Activated T-cell treated with anti-CD3 and anti-CD28 coated beads, Interleukin-2, amount 50 U/mL, for 72 hours (primary cell): ENCODE measurements around the gene ARL16. TPM values are rescaled to one million over a fixed set of nuclear protein-coding genes. Genes with fewer than 3 reads are reported as not detected.
A peak's percentile ranks its signal among the peaks of the same experiment; 100 is the strongest.

ENCODE experiments used
- ATAC-seq, 2 donors: fragments of 150-1000 bp; cut with Tn5 transposase; replicated peaks in 1 of 2; 2 replicates each; pipeline ENCODE4 v1.10.0; 2021; ENCODE audit warnings: moderate library complexity in 2 of 2, mild to moderate bottlenecking in 1 of 2
- DNase-seq, 2 donors: peaks; one replicate each; pipeline ENCODE4 v3.0.0; 2021 to 2022; ENCODE audit warnings: mixed read lengths in 1 of 2
- H3K27ac Mint-ChIP-seq: one replicate; pipeline ENCODE4 v1.8.0; 2022; ENCODE audit warnings: mild to moderate bottlenecking, moderate library complexity, mixed read lengths
- H3K27me3 Mint-ChIP-seq: one replicate; pipeline ENCODE4 v1.8.0; 2022; ENCODE audit warnings: low read depth, mixed read lengths
- H3K36me3 Mint-ChIP-seq, 2 donors: one replicate each; pipeline ENCODE4 v1.8.0; 2022; ENCODE audit warnings: mixed read lengths in 2 of 2, mild to moderate bottlenecking in 1 of 2; ENCODE audit not compliant: insufficient read depth in 2 of 2
- H3K4me1 Mint-ChIP-seq: one replicate; pipeline ENCODE4 v1.8.0; 2022; ENCODE audit warnings: low read depth, mixed read lengths
- H3K4me3 Mint-ChIP-seq, 2 donors: one replicate each; pipeline ENCODE4 v1.8.0; 2022; ENCODE audit warnings: mild to moderate bottlenecking in 2 of 2, mixed read lengths in 2 of 2, moderate library complexity in 2 of 2
- H3K9me3 Mint-ChIP-seq, 2 donors: one replicate each; pipeline ENCODE4 v1.8.0; 2022; ENCODE audit warnings: mixed read lengths in 2 of 2
- total RNA-seq, 2 donors: library from RNA; stranded (reverse); gene quantifications; one replicate each; pipeline ENCODE4 v1.2.3, GENCODE V29; 2022

Gene ARL16
- total RNA-seq, 2 donors from 2014 or later, result 33.0 to 45.3 TPM

GRCh38 chr17:81695211-81695610, 11.6 kb upstream of the ARL16 start:
- Mint-ChIP-seq H3K27ac (no peak overlapping the region), H3K27me3 (no peaks in the 10 kb centered on the region), H3K4me1 (peaks cover 3% of the 10 kb centered on the region), H3K36me3 (peaks cover 4 to 14% of the 10 kb centered on the region in 2 donors), H3K4me3 (no peak overlapping the region), H3K9me3 (no peaks in the 10 kb centered on the region)
- ATAC-seq (no peak), DNase-seq (no peak)

DNA sequence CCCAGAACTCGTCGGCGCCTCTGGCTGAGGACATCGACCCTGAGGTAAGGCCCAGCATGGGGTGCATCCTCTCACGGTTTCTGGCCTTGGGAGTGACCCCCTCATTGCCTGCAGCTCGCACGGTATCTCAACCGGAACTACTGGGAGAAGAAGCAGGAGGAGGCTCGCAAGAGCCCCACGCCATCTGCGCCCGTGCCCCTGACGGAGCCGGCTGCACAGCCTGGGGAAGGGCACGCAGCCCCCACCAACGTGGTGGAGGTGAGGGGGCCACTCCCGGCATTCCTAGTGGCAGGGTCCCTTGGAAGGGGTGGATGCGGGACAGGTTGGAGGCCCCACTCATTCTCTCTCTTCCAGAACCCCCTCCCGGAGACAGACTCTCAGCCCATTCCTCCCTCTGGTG, 11.2 kb upstream of the ARL16 start:
- Mint-ChIP-seq H3K36me3 (peaks cover 4 to 14% of the 10 kb centered on the region in 2 donors), H3K9me3 (no peaks in the 10 kb centered on the region)

GRCh38 chr17:81693509-81694210, 10.1 kb upstream of the ARL16 start:
- no peak overlapping the region for H3K27ac Mint-ChIP-seq
- no peaks in the 10 kb centered on the region for H3K9me3 Mint-ChIP-seq
- peaks cover 4 to 14% of the 10 kb centered on the region in 2 donors for H3K36me3 Mint-ChIP-seq
- H3K4me3 Mint-ChIP-seq, result no peak overlapping the region
- DNase-seq (no peak), ATAC-seq (no peak)
- H3K27me3 Mint-ChIP-seq, result no peaks in the 10 kb centered on the region
- H3K4me1 Mint-ChIP-seq, result peaks cover 3% of the 10 kb centered on the region

More for the DNA sequence above, 11.2 kb upstream of the ARL16 start:
- DNase-seq, result no peak
- Mint-ChIP-seq H3K27me3 (no peaks in the 10 kb centered on the region), H3K27ac (no peak overlapping the region), H3K4me1 (peaks cover 3% of the 10 kb centered on the region), H3K4me3 (no peak overlapping the region)
- no peak for ATAC-seq

DNA sequence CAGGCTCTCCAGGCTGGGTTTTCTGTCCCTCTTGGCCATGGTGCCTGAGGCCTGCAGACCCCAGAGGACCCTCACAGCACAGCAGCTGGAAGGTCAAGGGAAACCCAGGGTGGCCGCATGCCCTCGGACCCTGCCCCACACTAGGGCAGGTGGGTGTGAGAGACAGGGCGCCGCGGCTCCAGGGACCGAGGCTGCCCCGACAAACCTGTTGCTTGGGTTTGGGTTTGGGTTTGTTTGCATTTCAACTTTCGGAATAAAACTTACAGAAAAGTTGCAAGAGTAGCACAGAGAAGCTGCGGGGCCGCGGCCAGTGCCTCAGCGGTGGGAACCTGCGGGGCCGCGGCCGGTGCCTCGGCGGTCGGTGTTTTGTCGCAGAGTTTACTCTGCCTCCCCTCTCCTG, 8.0 kb upstream of the ARL16 start:
- no peak for ATAC-seq
- H3K9me3 Mint-ChIP-seq, result no peaks in the 10 kb centered on the region
- peaks cover 2 to 8% of the 10 kb centered on the region in 2 donors for H3K36me3 Mint-ChIP-seq
- peaks cover 5% of the 10 kb centered on the region for H3K4me1 Mint-ChIP-seq
- DNase-seq, result no peak
- no peak overlapping the region for H3K27ac Mint-ChIP-seq
- no peaks in the 10 kb centered on the region for H3K27me3 Mint-ChIP-seq
- no peak overlapping the region for H3K4me3 Mint-ChIP-seq

- no peak for DNase-seq
These were observed 7.6 kb upstream of the ARL16 start for GRCh38 chr17:81691196-81691595.

DNA sequence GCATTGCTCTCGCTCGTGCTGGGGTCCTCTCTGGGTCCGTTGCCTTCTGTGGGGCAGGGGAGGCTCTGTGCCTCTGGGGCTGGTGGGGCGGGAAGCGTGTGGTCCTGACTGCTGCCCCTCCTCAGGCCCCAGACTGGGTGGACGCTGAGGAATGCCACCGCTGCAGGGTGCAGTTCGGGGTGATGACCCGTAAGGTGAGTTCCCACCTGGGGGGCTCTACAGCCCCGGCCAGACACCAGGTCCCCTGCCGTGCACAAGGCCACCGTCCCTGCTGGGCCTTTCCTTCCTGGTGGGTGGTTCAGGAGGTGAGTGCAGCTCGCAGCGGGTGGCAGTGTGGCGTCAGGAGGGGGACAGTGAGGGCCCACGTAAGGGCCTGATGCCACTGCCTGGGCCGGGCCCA, 7.0 kb upstream of the ARL16 start:
- Mint-ChIP-seq H3K9me3 (no peaks in the 10 kb centered on the region), H3K27me3 (no peaks in the 10 kb centered on the region), H3K4me1 (peaks cover 9% of the 10 kb centered on the region), H3K4me3 (no peak overlapping the region), H3K27ac (no peak overlapping the region), H3K36me3 (peaks cover 2 to 12% of the 10 kb centered on the region in 2 donors)
- DNase-seq (no peak), ATAC-seq (no peak)

More at GRCh38 chr17:81691196-81691595, 7.6 kb upstream of the ARL16 start:
- Mint-ChIP-seq H3K36me3 (peaks cover 2 to 11% of the 10 kb centered on the region in 2 donors), H3K27ac (no peak overlapping the region), H3K27me3 (no peaks in the 10 kb centered on the region), H3K9me3 (no peaks in the 10 kb centered on the region), H3K4me3 (no peak overlapping the region), H3K4me1 (peaks cover 7% of the 10 kb centered on the region)
- ATAC-seq, result no peak

DNA sequence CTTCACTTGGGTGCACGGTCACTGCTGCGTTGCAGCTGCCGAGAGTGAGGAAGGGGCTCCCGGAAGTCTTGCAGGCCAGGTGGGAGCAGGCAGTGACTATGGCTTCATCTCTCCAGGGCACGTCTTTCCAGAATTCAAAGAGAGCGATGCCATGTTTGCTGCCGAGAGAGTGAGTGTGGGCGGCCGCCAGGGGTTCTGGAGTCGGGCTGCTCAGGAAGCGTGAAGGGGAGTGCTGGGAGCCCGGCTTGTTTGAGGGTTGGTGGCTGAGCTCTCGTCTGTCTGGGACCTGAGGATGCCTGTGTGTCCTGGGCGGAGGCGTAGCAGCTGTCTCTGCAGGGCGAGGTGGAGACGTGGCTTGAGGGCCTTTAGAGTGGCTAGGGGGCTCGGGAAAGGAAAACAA, 6.5 kb upstream of the ARL16 start:
- peaks cover 2 to 14% of the 10 kb centered on the region in 2 donors for H3K36me3 Mint-ChIP-seq
- no peaks in the 10 kb centered on the region for H3K9me3 Mint-ChIP-seq
- no peak overlapping the region for H3K4me3 Mint-ChIP-seq
- peaks cover 14% of the 10 kb centered on the region for H3K4me1 Mint-ChIP-seq
- H3K27ac Mint-ChIP-seq, result no peak overlapping the region
- H3K27me3 Mint-ChIP-seq, result no peaks in the 10 kb centered on the region
- DNase-seq (no peak), ATAC-seq (no peak)

DNA sequence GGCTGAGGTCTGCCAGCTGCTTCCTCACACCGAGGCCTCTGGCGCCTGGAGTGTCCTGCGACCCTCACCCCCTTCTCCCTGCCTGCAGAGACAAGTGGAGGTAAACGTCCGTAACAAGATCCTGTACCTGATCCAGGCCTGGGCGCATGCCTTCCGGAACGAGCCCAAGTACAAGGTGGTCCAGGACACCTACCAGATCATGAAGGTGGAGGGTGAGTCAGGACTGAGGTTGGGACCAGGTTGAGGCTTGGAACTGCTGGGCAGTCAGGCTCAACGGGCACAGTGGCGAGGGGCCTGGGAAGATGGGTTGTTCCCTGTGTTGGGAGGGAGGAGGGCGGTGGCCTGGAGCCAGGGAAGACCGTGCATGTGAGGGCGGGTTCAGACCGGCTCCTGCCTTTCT, 5.0 kb upstream of the ARL16 start:
- Mint-ChIP-seq H3K27ac (no peak overlapping the region), H3K4me1 (peaks cover 23% of the 10 kb centered on the region), H3K4me3 (no peak overlapping the region), H3K36me3 (peaks cover 2 to 14% of the 10 kb centered on the region in 2 donors), H3K27me3 (no peaks in the 10 kb centered on the region), H3K9me3 (no peaks in the 10 kb centered on the region)
- DNase-seq (no peak), ATAC-seq (no peak)

DNA sequence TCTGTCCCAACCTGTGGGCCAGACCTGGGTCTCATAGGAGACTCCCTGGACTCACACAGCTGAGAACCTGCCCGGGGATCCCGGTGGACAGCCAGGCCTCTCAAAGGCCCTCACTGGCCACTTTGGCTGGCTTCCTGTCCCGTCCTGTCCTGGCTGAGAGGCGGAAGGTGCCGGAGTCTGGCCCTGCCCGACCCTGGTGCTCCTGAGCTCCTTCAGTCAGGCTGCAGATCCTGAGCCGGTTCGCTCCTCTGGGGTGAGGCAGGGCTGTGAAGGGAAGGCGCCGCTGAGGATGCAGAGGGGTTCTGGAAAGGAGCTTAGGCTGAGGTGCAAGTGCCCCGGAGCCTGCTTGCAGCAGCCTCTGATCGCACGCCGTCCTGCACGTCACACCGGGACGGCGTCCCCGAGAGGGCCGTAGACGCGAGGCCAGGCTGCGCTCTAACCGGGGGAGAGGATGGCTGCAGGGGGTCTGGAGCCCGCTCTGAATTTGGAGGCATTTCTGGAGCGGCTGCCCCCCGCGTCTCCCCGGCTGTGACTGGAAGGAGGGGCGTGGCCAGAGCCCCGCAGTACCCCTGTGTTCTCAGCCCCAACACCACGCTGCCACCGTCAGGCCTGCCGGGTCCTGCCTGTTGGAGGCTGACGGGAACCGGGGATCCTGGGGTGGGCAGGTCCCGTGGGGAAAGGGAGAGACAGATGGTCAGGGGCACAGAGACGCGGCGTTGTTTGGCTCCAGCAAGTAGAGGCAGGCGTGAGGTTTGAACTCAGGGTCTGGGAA, 4.4 kb upstream of the ARL16 start:
- H3K4me1 Mint-ChIP-seq, result peaks cover 23% of the 10 kb centered on the region
- H3K36me3 Mint-ChIP-seq, result peaks cover 2 to 14% of the 10 kb centered on the region in 2 donors
- no peak for ATAC-seq
- H3K9me3 Mint-ChIP-seq, result no peaks in the 10 kb centered on the region
- no peak for DNase-seq
- no peak overlapping the region for H3K27ac Mint-ChIP-seq
- no peak overlapping the region for H3K4me3 Mint-ChIP-seq
- H3K27me3 Mint-ChIP-seq, result no peaks in the 10 kb centered on the region

- Mint-ChIP-seq H3K27ac (no peak overlapping the region), H3K4me1 (peaks cover 33% of the 10 kb centered on the region), H3K27me3 (no peaks in the 10 kb centered on the region), H3K9me3 (no peaks in the 10 kb centered on the region), H3K36me3 (peaks cover 4 to 14% of the 10 kb centered on the region in 2 donors), H3K4me3 (no peak overlapping the region)
- ATAC-seq (no peak), DNase-seq (no peak)
These were observed 3.0 kb upstream of the ARL16 start for GRCh38 chr17:81686614-81687013.

GRCh38 chr17:81685108-81685507, 1.5 kb upstream of the ARL16 start:
- peak; percentile 12 to 14 for ATAC-seq
- no peaks in the 10 kb centered on the region for H3K9me3 Mint-ChIP-seq
- peaks cover 4 to 14% of the 10 kb centered on the region in 2 donors for H3K36me3 Mint-ChIP-seq
- peaks cover 35% of the 10 kb centered on the region for H3K4me1 Mint-ChIP-seq
- no peaks in the 10 kb centered on the region for H3K27me3 Mint-ChIP-seq
- DNase-seq, result peak; percentile 35 to 66
- peak overlapping the region; percentile 88 for H3K27ac Mint-ChIP-seq
- H3K4me3 Mint-ChIP-seq, result peak overlapping the region; percentile 87 to 95

DNA sequence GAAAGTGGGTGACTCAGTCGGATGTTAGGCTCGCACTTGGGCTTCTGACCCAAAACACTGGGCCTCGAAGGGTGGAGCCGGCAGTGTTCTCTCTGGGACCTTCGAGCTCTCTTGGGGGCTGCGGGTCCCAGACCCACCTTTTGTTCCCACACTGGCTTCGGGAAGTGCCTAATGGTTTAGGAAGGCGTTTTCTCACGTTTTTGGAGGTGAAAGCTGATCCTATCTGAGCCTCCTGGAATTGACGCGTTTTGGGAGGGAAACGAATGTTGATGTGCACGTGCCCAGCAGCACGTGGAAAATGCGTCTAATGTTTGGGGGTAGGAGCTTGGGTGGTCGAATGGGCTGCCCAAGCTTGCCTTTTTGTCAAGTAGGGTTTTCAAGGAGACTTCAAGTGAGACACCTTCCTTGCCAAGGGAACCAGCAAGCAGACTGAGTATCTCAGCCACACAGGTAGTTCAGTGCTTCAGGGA, 880 bp upstream of the ARL16 start:
- no peaks in the 10 kb centered on the region for H3K27me3 Mint-ChIP-seq
- H3K27ac Mint-ChIP-seq, result peak overlapping the region; percentile 88
- peaks cover 35% of the 10 kb centered on the region for H3K4me1 Mint-ChIP-seq
- peaks cover 6 to 14% of the 10 kb centered on the region in 2 donors for H3K36me3 Mint-ChIP-seq
- H3K4me3 Mint-ChIP-seq, result peak overlapping the region; percentile 87 to 95
- DNase-seq (peak in 1 of 2 donors; percentile 58), ATAC-seq (peak in 1 of 2 donors; percentile 39)
- H3K9me3 Mint-ChIP-seq, result no peaks in the 10 kb centered on the region

GRCh38 chr17:81683208-81683583, 401 bp downstream of the ARL16 start:
- peak overlapping the region; percentile 83 for H3K27ac Mint-ChIP-seq
- peak; percentile 3 to 6 for ATAC-seq

More at GRCh38 chr17:81683208-81683583, 401 bp downstream of the ARL16 start:
- peak in 1 of 2 donors; percentile 32 for DNase-seq
- Mint-ChIP-seq H3K4me1 (peaks cover 35% of the 10 kb centered on the region), H3K4me3 (peak overlapping the region; percentile 80 to 87), H3K36me3 (peaks cover 4 to 9% of the 10 kb centered on the region in 2 donors), H3K27me3 (no peaks in the 10 kb centered on the region), H3K9me3 (no peaks in the 10 kb centered on the region)
